Cardiac fibroblast (primary cell): ENCODE data around the gene DYTN.

Source experiments
- DNase-seq, 2 donors: peaks; one replicate each; pipeline versions ENCODE4 v3.0.0 to v3.0.0-alpha.2; 2010; ENCODE audit warnings: low read depth in 2 of 2
- H3K4me3 ChIP-seq, 2 donors: replicated peaks in 1 of 2; 1 replicate in 1 of 2; 2 replicates in 1 of 2; pipeline ENCODE4 v1.5.1; 2011; ENCODE audit warnings: low read depth in 2 of 2, low read length in 2 of 2, mild to moderate bottlenecking in 2 of 2, moderate library complexity in 1 of 2
- CTCF ChIP-seq: IDR thresholded peaks from one replicate; pipeline ENCODE4 v1.5.1; 2011; ENCODE audit warnings: low read depth, mild to moderate bottlenecking, low read length, inconsistent platforms

DYTN gene

DNA sequence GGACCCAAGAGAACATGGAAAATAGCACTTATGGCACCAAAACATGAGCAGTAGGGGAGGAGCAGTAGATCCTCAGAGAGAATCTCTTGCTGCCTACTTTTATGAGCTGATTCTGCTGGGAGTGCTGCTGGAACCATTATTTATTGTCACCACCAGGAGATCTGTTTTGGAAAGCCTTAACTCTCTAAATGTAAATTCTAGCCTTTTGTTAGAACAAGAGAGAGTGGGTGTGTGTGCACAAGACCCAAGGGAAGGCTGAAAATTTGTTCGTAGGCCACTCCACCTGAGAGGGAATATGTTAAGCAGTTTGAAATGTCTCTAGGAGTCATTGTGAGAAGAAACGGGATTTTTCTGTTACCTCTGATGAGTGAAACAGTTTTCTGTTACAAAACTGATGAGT lies 92.1 kb downstream of the DYTN start:
- DNase-seq = no peak
- no peak for TF ChIP-seq CTCF
- no peak overlapping the region for H3K4me3 ChIP-seq

DNA sequence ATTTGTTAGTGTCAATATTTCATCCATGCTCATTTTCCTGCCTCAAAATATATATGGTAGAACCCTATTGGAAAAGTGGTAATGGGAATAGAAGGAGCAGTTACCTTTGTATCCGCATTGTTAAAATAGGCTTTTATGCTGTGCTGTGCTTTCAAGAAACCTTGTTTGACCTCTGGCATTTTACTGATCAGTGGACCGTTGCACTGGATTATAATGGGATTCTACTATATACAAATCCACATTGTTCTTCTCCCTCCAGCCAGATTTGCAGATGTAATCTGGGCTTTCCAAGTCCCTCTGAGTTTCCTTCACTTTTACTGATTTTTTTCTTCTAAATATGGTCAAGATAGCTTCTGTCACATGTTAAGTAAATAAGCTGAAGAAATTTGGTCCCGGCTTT lies 99.2 kb downstream of the DYTN start:
- TF ChIP-seq CTCF = no peak
- H3K4me3 ChIP-seq = no peak overlapping the region
- DNase-seq = no peak

DNA sequence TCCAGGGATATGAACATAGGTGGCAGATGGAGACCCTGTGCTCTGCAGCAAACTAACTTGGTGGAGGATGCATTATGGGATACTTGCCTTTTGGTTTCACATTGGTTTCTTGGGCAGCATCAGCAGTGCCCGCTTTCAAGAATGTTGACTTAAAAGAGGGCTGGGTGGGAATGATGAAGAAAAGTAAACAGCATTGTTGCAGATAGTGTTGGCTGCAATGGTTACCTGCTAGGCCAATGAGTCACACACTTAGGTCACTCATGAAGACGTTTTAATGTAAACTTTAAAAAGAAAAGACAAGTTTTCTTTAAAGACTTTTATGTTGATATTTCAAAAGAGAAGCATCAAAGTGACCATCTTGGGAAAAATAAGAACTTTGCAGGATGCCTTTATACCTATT lies 102.0 kb downstream of the DYTN start:
- DNase-seq = peak in 1 of 2 donors; percentile 9
- no peak overlapping the region for H3K4me3 ChIP-seq
- no peak for TF ChIP-seq CTCF

GRCh38 chr2:206615417-206616089 lies 102.6 kb downstream of the DYTN start:
- no peak overlapping the region for H3K4me3 ChIP-seq
- DNase-seq = no peak
- no peak for TF ChIP-seq CTCF

DNA sequence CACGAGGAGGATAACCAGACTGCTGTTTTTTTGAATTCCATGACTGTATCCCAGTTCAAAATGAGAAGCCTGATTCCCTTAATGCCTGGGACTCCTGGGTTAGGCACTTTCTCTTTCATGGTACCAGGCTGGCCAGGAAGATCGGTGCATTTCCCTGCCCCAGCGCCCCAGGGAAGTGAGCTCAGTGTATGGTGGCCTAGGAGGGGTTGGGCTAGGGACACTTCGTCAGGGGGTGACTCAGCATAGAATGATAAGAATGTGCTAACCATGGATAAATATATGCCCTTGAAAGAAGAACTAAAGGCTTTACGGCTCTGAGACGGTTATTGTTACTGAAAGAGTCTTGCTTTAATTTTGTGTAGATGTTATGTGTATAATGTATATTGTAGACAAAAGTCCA lies 103.4 kb downstream of the DYTN start:
- TF ChIP-seq CTCF = no peak
- peak; percentile 1 to 39 for DNase-seq
- no peak overlapping the region for H3K4me3 ChIP-seq

DNA sequence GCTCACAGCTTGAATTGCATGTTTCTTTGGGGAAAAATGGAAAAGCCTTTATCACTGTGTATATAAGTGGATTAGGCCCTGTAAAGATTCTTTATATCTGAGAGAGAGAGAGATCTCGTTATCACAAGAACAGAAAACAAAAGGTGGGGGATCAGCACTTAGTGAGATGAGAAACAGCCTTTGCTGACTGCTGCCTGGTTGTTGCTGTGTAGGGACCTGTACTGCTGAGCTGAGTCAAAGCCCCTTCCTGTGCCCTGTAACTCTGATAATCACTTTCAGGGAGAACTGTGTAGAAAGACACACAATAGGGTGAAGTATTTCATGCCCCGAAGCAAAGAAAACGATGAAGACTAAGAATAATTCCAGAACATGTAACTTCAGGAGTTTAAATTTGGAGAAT lies 106.5 kb downstream of the DYTN start:
- TF ChIP-seq CTCF = no peak
- DNase-seq = no peak
- H3K4me3 ChIP-seq = no peak overlapping the region

DNA sequence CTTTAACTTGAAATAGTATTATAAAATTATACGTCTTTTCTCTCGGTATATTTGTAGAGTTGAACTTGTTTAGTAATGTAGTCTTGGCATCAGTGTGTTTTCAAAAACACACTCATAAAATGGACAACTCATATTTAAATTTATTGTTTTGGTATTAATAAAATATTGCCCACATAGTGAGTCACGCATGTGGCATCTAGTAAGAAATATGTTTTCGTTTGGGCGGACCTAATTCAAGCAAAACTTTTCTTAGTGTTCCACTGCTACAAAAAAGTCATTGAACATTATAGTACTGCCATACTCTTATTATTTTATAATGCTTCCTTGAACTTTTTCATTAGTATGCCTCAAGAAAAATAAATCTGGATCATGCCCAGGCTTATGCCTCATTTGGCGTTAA lies 107.0 kb downstream of the DYTN start:
- H3K4me3 ChIP-seq = no peak overlapping the region
- peak in 1 of 2 donors; percentile 3 for DNase-seq
- TF ChIP-seq CTCF = no peak
